Measurements from ENCODE around the gene PCDHA5. TPM values are rescaled to one million over a fixed set of nuclear protein-coding genes. Genes with fewer than 3 reads are reported as not detected.

Gene PCDHA5
- total RNA-seq, 1 donor from 2014 or later: 3.6 TPM

DNA sequence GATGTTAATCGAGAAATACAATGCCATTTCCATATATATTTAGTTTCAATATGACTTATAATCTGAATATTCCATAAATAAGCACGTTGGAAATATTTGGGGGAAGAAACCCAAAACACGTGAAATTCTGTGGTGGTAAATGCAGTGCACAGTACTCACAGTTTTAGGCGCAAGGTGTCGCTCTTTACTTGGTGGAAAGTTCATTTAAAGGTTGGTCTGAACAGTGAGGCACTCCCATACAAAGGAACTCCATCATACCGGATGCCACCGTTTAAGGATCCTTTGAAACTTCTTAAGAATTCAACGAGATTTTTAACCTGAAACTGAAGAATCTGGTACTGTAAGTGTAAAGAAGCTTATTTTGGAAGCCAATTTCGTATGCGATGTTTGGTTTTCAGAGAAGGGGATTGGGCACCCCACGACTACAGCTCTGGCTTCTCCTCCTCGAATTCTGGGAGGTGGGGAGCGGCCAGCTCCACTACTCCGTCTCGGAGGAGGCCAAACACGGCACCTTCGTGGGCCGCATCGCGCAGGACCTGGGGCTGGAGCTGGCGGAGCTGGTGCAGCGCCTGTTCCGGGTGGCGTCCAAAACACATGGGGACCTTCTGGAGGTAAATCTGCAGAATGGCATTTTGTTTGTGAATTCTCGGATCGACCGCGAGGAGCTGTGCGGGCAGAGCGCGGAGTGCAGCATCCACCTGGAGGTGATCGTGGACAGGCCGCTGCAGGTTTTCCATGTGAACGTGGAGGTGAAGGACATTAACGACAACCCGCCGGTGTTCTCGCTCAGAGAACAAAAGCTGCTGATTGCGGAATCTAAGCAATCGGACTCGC is 47.5 kb downstream of the PCDHA5 start, which contains the start of gene PCDHA11:
Gene PCDHA11, plus strand, starts transcription at position 237 of the 834 bp plus-strand sequence. Its CDS starts 147 bp downstream, at position 384.
- Mint-ChIP-seq H3K27me3 (ENCODE audit: low read depth) (no peaks in the 10 kb centered on the region), H3K4me3 (peak within 1 kb of the TSS; percentile 80), H3K27ac (peak within 1 kb of the TSS; percentile 81), H3K4me1 (peaks cover 5% of the 10 kb centered on the region), H3K9me3 (peaks cover 27% of the 10 kb centered on the region), H3K36me3 (peaks cover 49% of the 10 kb centered on the region)
- TF ChIP-seq, protein P1, sequence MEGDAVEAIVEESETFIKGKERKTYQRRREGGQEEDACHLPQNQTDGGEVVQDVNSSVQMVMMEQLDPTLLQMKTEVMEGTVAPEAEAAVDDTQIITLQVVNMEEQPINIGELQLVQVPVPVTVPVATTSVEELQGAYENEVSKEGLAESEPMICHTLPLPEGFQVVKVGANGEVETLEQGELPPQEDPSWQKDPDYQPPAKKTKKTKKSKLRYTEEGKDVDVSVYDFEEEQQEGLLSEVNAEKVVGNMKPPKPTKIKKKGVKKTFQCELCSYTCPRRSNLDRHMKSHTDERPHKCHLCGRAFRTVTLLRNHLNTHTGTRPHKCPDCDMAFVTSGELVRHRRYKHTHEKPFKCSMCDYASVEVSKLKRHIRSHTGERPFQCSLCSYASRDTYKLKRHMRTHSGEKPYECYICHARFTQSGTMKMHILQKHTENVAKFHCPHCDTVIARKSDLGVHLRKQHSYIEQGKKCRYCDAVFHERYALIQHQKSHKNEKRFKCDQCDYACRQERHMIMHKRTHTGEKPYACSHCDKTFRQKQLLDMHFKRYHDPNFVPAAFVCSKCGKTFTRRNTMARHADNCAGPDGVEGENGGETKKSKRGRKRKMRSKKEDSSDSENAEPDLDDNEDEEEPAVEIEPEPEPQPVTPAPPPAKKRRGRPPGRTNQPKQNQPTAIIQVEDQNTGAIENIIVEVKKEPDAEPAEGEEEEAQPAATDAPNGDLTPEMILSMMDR (IDR thresholded peaks at IDR 0.05; ENCODE audit: unreplicated experiment): no peak
- DNase-seq (ENCODE audit: low spot score in 2 of 2, unreplicated experiment in 2 of 2): no peak

DNA sequence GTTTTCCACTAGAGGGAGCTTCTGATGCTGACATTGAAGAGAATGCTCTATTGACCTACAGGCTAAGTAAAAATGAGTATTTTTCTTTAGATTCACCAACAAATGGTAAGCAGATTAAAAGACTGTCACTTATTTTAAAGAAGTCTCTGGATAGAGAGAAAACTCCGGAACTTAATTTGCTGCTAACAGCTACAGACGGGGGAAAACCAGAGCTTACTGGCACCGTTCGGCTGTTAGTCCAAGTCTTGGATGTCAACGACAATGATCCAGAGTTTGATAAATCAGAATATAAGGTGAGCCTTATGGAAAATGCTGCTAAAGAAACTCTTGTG is 48.1 kb downstream of the PCDHA5 start:
- peak overlapping the region; percentile 81 for H3K27ac Mint-ChIP-seq
- peak overlapping the region; percentile 80 for H3K4me3 Mint-ChIP-seq
- TF ChIP-seq, protein P1 (IDR thresholded peaks at IDR 0.05; ENCODE audit: unreplicated experiment): peak; percentile 23
- no peak for DNase-seq (ENCODE audit: low spot score in 2 of 2, unreplicated experiment in 2 of 2)
- H3K36me3 Mint-ChIP-seq: peaks cover 51% of the 10 kb centered on the region
- H3K4me1 Mint-ChIP-seq: peaks cover 11% of the 10 kb centered on the region
- no peaks in the 10 kb centered on the region for H3K27me3 Mint-ChIP-seq (ENCODE audit: low read depth)
- peaks cover 29% of the 10 kb centered on the region for H3K9me3 Mint-ChIP-seq

DNA sequence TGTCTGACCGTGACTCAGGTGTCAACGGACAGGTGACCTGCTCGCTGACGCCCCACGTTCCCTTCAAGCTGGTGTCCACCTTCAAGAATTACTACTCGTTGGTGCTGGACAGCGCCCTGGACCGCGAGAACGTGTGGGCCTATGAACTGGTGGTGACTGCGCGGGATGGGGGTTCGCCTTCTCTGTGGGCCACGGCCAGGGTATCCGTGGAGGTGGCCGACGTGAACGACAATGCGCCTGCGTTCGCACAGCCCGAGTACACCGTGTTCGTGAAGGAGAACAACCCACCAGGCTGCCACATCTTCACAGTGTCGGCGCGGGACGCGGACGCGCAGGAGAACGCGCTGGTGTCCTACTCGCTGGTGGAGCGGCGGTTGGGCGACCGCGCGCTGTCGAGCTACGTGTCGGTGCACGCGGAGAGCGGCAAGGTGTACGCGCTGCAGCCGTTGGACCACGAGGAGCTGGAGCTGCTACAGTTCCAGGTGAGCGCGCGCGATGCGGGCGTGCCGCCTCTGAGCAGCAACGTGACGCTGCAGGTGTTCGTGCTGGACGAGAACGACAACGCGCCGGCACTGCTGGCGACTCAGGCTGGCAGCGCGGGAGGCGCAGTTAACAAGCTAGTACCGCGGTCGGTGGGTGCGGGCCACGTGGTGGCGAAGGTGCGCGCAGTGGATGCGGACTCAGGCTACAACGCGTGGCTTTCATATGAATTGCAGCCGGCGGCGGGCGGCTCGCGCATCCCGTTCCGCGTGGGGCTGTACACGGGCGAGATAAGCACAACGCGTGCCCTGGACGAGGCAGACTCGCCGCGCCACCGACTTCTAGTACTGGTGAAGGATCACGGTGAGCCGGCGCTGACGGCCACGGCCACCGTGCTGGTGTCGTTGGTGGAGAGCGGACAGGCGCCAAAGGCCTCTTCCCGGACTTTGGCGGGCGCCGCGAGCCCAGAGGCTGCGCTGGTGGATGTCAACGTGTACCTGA is 49.1 kb downstream of the PCDHA5 start:
- H3K4me1 Mint-ChIP-seq: peaks cover 16% of the 10 kb centered on the region
- no peak for DNase-seq (ENCODE audit: low spot score in 2 of 2, unreplicated experiment in 2 of 2)
- H3K27ac Mint-ChIP-seq: no peak overlapping the region
- H3K36me3 Mint-ChIP-seq: peaks cover 57% of the 10 kb centered on the region
- H3K4me3 Mint-ChIP-seq: no peak overlapping the region
- TF ChIP-seq, protein P1 (IDR thresholded peaks at IDR 0.05; ENCODE audit: unreplicated experiment): no peak
- no peaks in the 10 kb centered on the region for H3K27me3 Mint-ChIP-seq (ENCODE audit: low read depth)
- H3K9me3 Mint-ChIP-seq: peaks cover 27% of the 10 kb centered on the region

Other genes with a start within 250 kb of the PCDHA5 start
- gene CD14, start 188.4 kb upstream of the PCDHA5 start, total RNA-seq: 0.34 to 0.63 TPM (median 0.35 TPM) in 3 replicates
- 20.6 to 21.2 TPM (median 21.0 TPM) in 3 replicates for gene TMCO6, start 182.2 kb upstream of the PCDHA5 start, total RNA-seq
- 41.2 to 46.9 TPM (median 45.5 TPM) in 3 replicates for gene NDUFA2, start 174.0 kb upstream of the PCDHA5 start, total RNA-seq
- gene IK, start 173.8 kb upstream of the PCDHA5 start, total RNA-seq: 85.0 to 85.8 TPM (median 85.8 TPM) in 3 replicates
- 24.9 to 26.8 TPM (median 26.0 TPM) in 3 replicates for gene WDR55, start 156.7 kb upstream of the PCDHA5 start, total RNA-seq
- gene DND1, start 148.0 kb upstream of the PCDHA5 start, total RNA-seq: 3.3 to 3.9 TPM (median 3.5 TPM) in 3 replicates
- gene HARS1, start 130.2 kb upstream of the PCDHA5 start, total RNA-seq: 73.7 to 77.2 TPM (median 76.9 TPM) in 3 replicates
- gene HARS2, start 130.2 kb upstream of the PCDHA5 start, total RNA-seq: 32.4 to 35.6 TPM (median 33.5 TPM) in 3 replicates
- gene ZMAT2, start 121.2 kb upstream of the PCDHA5 start, total RNA-seq: 49.8 to 52.2 TPM (median 50.7 TPM) in 3 replicates
- gene PCDHA1, start 35.5 kb upstream of the PCDHA5 start, total RNA-seq: not detected in 3 replicates
- 0.44 to 0.88 TPM (median 0.87 TPM) in 3 replicates for gene PCDHA2, start 26.8 kb upstream of the PCDHA5 start, total RNA-seq
- 0.31 to 0.40 TPM (median 0.32 TPM) in 3 replicates for gene PCDHA3, start 20.6 kb upstream of the PCDHA5 start, total RNA-seq
- gene PCDHA4, start 14.5 kb upstream of the PCDHA5 start, total RNA-seq: 18.8 to 20.9 TPM (median 19.8 TPM) in 3 replicates
- gene PCDHA6, start 6.3 kb downstream of the PCDHA5 start, total RNA-seq: 14.5 to 15.7 TPM (median 15.2 TPM) in 3 replicates
- gene PCDHA7, start 12.7 kb downstream of the PCDHA5 start, total RNA-seq: 4.2 to 5.5 TPM (median 4.5 TPM) in 3 replicates
- 4.5 to 5.4 TPM (median 4.7 TPM) in 3 replicates for gene PCDHA8, start 19.6 kb downstream of the PCDHA5 start, total RNA-seq
- 3.1 to 4.0 TPM (median 3.4 TPM) in 3 replicates for gene PCDHA9, start 26.8 kb downstream of the PCDHA5 start, total RNA-seq
- 18.6 to 20.1 TPM (median 19.8 TPM) in 3 replicates for gene PCDHA10, start 34.3 kb downstream of the PCDHA5 start, total RNA-seq
- gene PCDHA11, start 47.3 kb downstream of the PCDHA5 start, total RNA-seq: 11.7 to 12.8 TPM (median 11.8 TPM) in 3 replicates
- gene PCDHA12, start 53.7 kb downstream of the PCDHA5 start, total RNA-seq: 22.5 to 22.8 TPM (median 22.5 TPM) in 3 replicates
- 5.4 to 6.1 TPM (median 5.8 TPM) in 3 replicates for gene PCDHA13, start 60.5 kb downstream of the PCDHA5 start, total RNA-seq
- 9.2 to 10.1 TPM (median 9.7 TPM) in 3 replicates for gene PCDHAC1, start 104.7 kb downstream of the PCDHA5 start, total RNA-seq
- gene PCDHAC2, start 144.9 kb downstream of the PCDHA5 start, total RNA-seq: 12.1 to 12.7 TPM (median 12.4 TPM) in 3 replicates
- gene PCDHB1, start 229.8 kb downstream of the PCDHA5 start, total RNA-seq: 0.16 to 0.18 TPM (median 0.16 TPM) in 3 replicates

All from mesothelial cell of epicardium (in vitro differentiated cells).